ENCODE measurements around the gene NACA.
"Not testable (repeated sequence)": the region's sequence is repeated elsewhere in the genome, so short reads cannot be mapped to it uniquely, and the experiment has no call there.

The NACA gene

GRCh38 chr12:56751712-56752598, 26.9 kb upstream of the NACA start, which contains the start of gene PRIM1:
Gene PRIM1, minus strand, starts transcription at chr12:56752323. Its CDS starts 25 bp downstream, at chr12:56752298.
- DNase-seq (ENCODE audit: insufficient read length, low spot score) (peak; percentile 90), FAIRE-seq (peak; percentile 78)
- TF ChIP-seq POLR2A (IDR thresholded peaks at IDR 0.05; ENCODE audit: low read depth, low read length) = peak; percentile 60; the same call in 1 of the 2 replicates

- FAIRE-seq; DNase-seq (ENCODE audit: insufficient read length, low spot score): not testable (repeated sequence)
Observed at GRCh38 chr12:56750596-56750995, 25.5 kb upstream of the NACA start.

- DNase-seq (ENCODE audit: insufficient read length, low spot score) (no peak), FAIRE-seq (no peak)
- no peak for TF ChIP-seq POLR2A (IDR thresholded peaks at IDR 0.05; ENCODE audit: low read depth, low read length)
Observed at GRCh38 chr12:56749853-56750252, 24.8 kb upstream of the NACA start.

- TF ChIP-seq POLR2A (IDR thresholded peaks at IDR 0.05; ENCODE audit: low read depth, low read length) = no peak
Observed at GRCh38 chr12:56749359-56749758, 24.3 kb upstream of the NACA start.

GRCh38 chr12:56728139-56728861, 3.2 kb upstream of the NACA start:
- no peak for DNase-seq (ENCODE audit: insufficient read length, low spot score)
- TF ChIP-seq POLR2A (IDR thresholded peaks at IDR 0.05; ENCODE audit: low read depth, low read length) = no peak
- FAIRE-seq = no peak

More at GRCh38 chr12:56749359-56749758, 24.3 kb upstream of the NACA start:
- FAIRE-seq (no peak), DNase-seq (ENCODE audit: insufficient read length, low spot score) (no peak)

GRCh38 chr12:56726196-56726675, 1.1 kb upstream of the NACA start:
- not testable (repeated sequence) for FAIRE-seq; DNase-seq (ENCODE audit: insufficient read length, low spot score)

- DNase-seq (ENCODE audit: insufficient read length, low spot score) (no peak), FAIRE-seq (no peak)
- TF ChIP-seq POLR2A (IDR thresholded peaks at IDR 0.05; ENCODE audit: low read depth, low read length) = no peak
Observed at GRCh38 chr12:56725723-56726102, 614 bp upstream of the NACA start.

GRCh38 chr12:56724701-56724971, 463 bp downstream of the NACA start:
- TF ChIP-seq POLR2A (IDR thresholded peaks at IDR 0.05; ENCODE audit: low read depth, low read length) = no peak
- FAIRE-seq (no peak), DNase-seq (ENCODE audit: insufficient read length, low spot score) (no peak)

- DNase-seq (ENCODE audit: insufficient read length, low spot score) = no peak
- FAIRE-seq = no peak
- no peak for TF ChIP-seq POLR2A (IDR thresholded peaks at IDR 0.05; ENCODE audit: low read depth, low read length)
Observed at GRCh38 chr12:56723889-56724700, 1.0 kb downstream of the NACA start.

GRCh38 chr12:56723352-56723751, 1.7 kb downstream of the NACA start:
- DNase-seq (ENCODE audit: insufficient read length, low spot score) = no peak
- TF ChIP-seq POLR2A (IDR thresholded peaks at IDR 0.05; ENCODE audit: low read depth, low read length) = no peak
- no peak for FAIRE-seq

- no peak for DNase-seq (ENCODE audit: insufficient read length, low spot score)
- TF ChIP-seq POLR2A (IDR thresholded peaks at IDR 0.05; ENCODE audit: low read depth, low read length) = no peak
- no peak for FAIRE-seq
Observed at GRCh38 chr12:56722832-56723231, 2.3 kb downstream of the NACA start.

GRCh38 chr12:56721721-56722120, 3.4 kb downstream of the NACA start:
- no peak for FAIRE-seq
- DNase-seq (ENCODE audit: insufficient read length, low spot score) = no peak
- TF ChIP-seq POLR2A (IDR thresholded peaks at IDR 0.05; ENCODE audit: low read depth, low read length) = no peak

- no peak for DNase-seq (ENCODE audit: insufficient read length, low spot score)
- no peak for FAIRE-seq
- TF ChIP-seq POLR2A (IDR thresholded peaks at IDR 0.05; ENCODE audit: low read depth, low read length) = no peak
Observed at GRCh38 chr12:56721216-56721615, 3.9 kb downstream of the NACA start.

- FAIRE-seq (no peak), DNase-seq (ENCODE audit: insufficient read length, low spot score) (no peak)
Observed at GRCh38 chr12:56720731-56721151, 4.4 kb downstream of the NACA start.

More at GRCh38 chr12:56720731-56721151, 4.4 kb downstream of the NACA start:
- TF ChIP-seq POLR2A (IDR thresholded peaks at IDR 0.05; ENCODE audit: low read depth, low read length) = no peak

Measured in H54 (cell line).